WTC11 (cell line): Measurements from ENCODE around the gene CEP250. TPM values are rescaled to one million over a fixed set of nuclear protein-coding genes. Genes with fewer than 3 reads are reported as not detected.

Experiments used
- ATAC-seq: fragments of 200-7000 bp; cut with Tn5 transposase; 2 replicates; pipeline ENCODE4 v1.10.0; 2021; ENCODE audit warnings: mild to moderate bottlenecking, moderate library complexity
- CTCF ChIA-PET: fragments of 300-600 bp; sonication (Branson Sonifier 250); formaldehyde crosslinking; loops from one replicate; lab custom pipeline; 2021; ENCODE audit warnings: antibody characterized with exemption; lab: Charles Lee
- POLR2A ChIA-PET: fragments of 350-600 bp; sonication (Branson Sonifier 250); formaldehyde crosslinking; loops from one replicate; lab custom pipeline; 2021; ENCODE audit warnings: antibody characterized with exemption; lab: Charles Lee
- DNase-seq: peaks from one replicate; pipeline ENCODE4 v3.0.0; 2021; ENCODE audit warnings: low spot score
- H3K27ac Mint-ChIP-seq: 2 replicates; pipeline ENCODE4 v1.8.0; 2021; ENCODE audit warnings: mixed read lengths
- H3K27me3 Mint-ChIP-seq: 2 replicates; pipeline ENCODE4 v1.8.0; 2021; ENCODE audit warnings: low read depth, mild to moderate bottlenecking, moderate library complexity, mixed read lengths
- H3K36me3 Mint-ChIP-seq: 2 replicates; pipeline ENCODE4 v1.8.0; 2021; ENCODE audit warnings: mixed read lengths
- H3K4me1 Mint-ChIP-seq: 2 replicates; pipeline ENCODE4 v1.8.0; 2022; ENCODE audit warnings: mixed read lengths
- H3K4me3 Mint-ChIP-seq: 2 replicates; pipeline ENCODE4 v1.8.0; 2021; ENCODE audit warnings: mild to moderate bottlenecking, moderate library complexity, mixed read lengths
- H3K9me3 Mint-ChIP-seq: 2 replicates; pipeline ENCODE4 v1.8.0; 2021; ENCODE audit warnings: mixed read lengths
- CREB1 ChIP-seq: sonication (generic); formaldehyde crosslinking; IDR thresholded peaks from 2 replicates; pipeline ENCODE4 v1.8.0; 2023; ENCODE audit warnings: mild to moderate bottlenecking, missing genetic modification reagents
- ETV6 ChIP-seq: sonication (generic); formaldehyde crosslinking; IDR thresholded peaks from 2 replicates; pipeline ENCODE4 v1.8.1; 2022; ENCODE audit warnings: mild to moderate bottlenecking, missing genetic modification reagents
- FOXJ3 ChIP-seq: sonication (generic); formaldehyde crosslinking; IDR thresholded peaks from 2 replicates; pipeline ENCODE4 v1.9.0; 2021; ENCODE audit warnings: missing genetic modification reagents, mild to moderate bottlenecking, borderline replicate concordance
- JAZF1 ChIP-seq: fragments of 250-450 bp; sonication (Bioruptor Pico); IDR thresholded peaks from 2 replicates; pipeline ENCODE4 v1.9.0; 2021; ENCODE audit warnings: moderate library complexity, mild to moderate bottlenecking, inconsistent platforms
- NFYB ChIP-seq: sonication (generic); formaldehyde crosslinking; conservative IDR thresholded peaks from 2 replicates; pipeline ENCODE4 v1.8.0; 2022; ENCODE audit warnings: low read depth, missing genetic modification reagents
- SOX15 ChIP-seq: fragments of 250-450 bp; sonication (Bioruptor Pico); IDR thresholded peaks from 2 replicates; pipeline ENCODE4 v1.9.0; 2021; ENCODE audit warnings: mild to moderate bottlenecking
- SP1 ChIP-seq: sonication (generic); formaldehyde crosslinking; conservative IDR thresholded peaks from 2 replicates; pipeline ENCODE4 v1.8.1; 2022; ENCODE audit warnings: missing genetic modification reagents
- TCF7 ChIP-seq: sonication (generic); formaldehyde crosslinking; IDR thresholded peaks from 2 replicates; pipeline ENCODE4 v1.8.0; 2022; ENCODE audit warnings: mild to moderate bottlenecking, low read depth, missing genetic modification reagents, moderate library complexity
- TEAD1 ChIP-seq: sonication (generic); formaldehyde crosslinking; IDR thresholded peaks from 2 replicates; pipeline ENCODE4 v1.8.0; 2022; ENCODE audit warnings: mild to moderate bottlenecking, missing genetic modification reagents
- ZNF121 ChIP-seq: sonication (generic); formaldehyde crosslinking; IDR thresholded peaks from 2 replicates; pipeline ENCODE4 v1.8.0; 2023; ENCODE audit warnings: missing genetic modification reagents
- ZNF317 ChIP-seq: sonication (generic); formaldehyde crosslinking; IDR thresholded peaks from 2 replicates; pipeline ENCODE4 v1.8.1; 2023; ENCODE audit warnings: low read depth, mild to moderate bottlenecking, moderate library complexity, missing genetic modification reagents, borderline replicate concordance
- ZNF396 ChIP-seq: fragments of 250-450 bp; sonication (Bioruptor Pico); IDR thresholded peaks from 2 replicates; pipeline ENCODE4 v1.8.0; 2021; ENCODE audit warnings: mild to moderate bottlenecking, moderate library complexity, borderline replicate concordance
- ZNF671 ChIP-seq: fragments of 250-450 bp; sonication (Bioruptor Pico); IDR thresholded peaks from 2 replicates; pipeline ENCODE4 v1.8.0; 2021; ENCODE audit warnings: mild to moderate bottlenecking
- total RNA-seq: library from RNA; stranded (reverse); gene quantifications from 3 replicates; pipeline ENCODE4 v1.2.3, GENCODE V29; 2021
- TF ChIP-seq, protein P1 (sequence below): sonication (generic); formaldehyde crosslinking; IDR thresholded peaks from 2 replicates; pipeline ENCODE4 v1.8.1; 2023; ENCODE audit warnings: mild to moderate bottlenecking, missing genetic modification reagents, moderate library complexity
- TF ChIP-seq, protein P2 (sequence below): sonication (generic); formaldehyde crosslinking; IDR thresholded peaks from 2 replicates; pipeline ENCODE4 v1.8.1; 2023; ENCODE audit warnings: mild to moderate bottlenecking, moderate library complexity, missing genetic modification reagents
- TF ChIP-seq, protein P3 (sequence below): fragments of 250-450 bp; sonication (Bioruptor Pico); IDR thresholded peaks from 2 replicates; pipeline ENCODE4 v1.9.0; 2021; ENCODE audit warnings: mild to moderate bottlenecking, borderline replicate concordance
- TF ChIP-seq, protein P4 (sequence below): fragments of 250-450 bp; sonication (Bioruptor Pico); IDR thresholded peaks from 2 replicates; pipeline ENCODE4 v1.9.0; 2021; ENCODE audit warnings: mild to moderate bottlenecking
- TF ChIP-seq, protein P5 (sequence below): sonication (generic); formaldehyde crosslinking; IDR thresholded peaks from 2 replicates; pipeline ENCODE4 v1.8.0; 2022; ENCODE audit warnings: mild to moderate bottlenecking, missing genetic modification reagents
- TF ChIP-seq, protein P6 (sequence below): sonication (generic); formaldehyde crosslinking; IDR thresholded peaks from 2 replicates; pipeline ENCODE4 v1.8.0; 2023; ENCODE audit warnings: missing genetic modification reagents
- TF ChIP-seq, protein P7 (sequence below): sonication (generic); formaldehyde crosslinking; IDR thresholded peaks from 2 replicates; pipeline ENCODE4 v1.8.1; 2022; ENCODE audit warnings: mild to moderate bottlenecking, moderate library complexity, missing genetic modification reagents
- TF ChIP-seq, protein P8 (sequence below): sonication (generic); formaldehyde crosslinking; IDR thresholded peaks from 2 replicates; pipeline ENCODE4 v1.8.1; 2023; ENCODE audit warnings: mild to moderate bottlenecking, missing genetic modification reagents

CEP250 gene
- total RNA-seq, 1 experiment from 2014 or later, result 63.1 TPM

DNA sequence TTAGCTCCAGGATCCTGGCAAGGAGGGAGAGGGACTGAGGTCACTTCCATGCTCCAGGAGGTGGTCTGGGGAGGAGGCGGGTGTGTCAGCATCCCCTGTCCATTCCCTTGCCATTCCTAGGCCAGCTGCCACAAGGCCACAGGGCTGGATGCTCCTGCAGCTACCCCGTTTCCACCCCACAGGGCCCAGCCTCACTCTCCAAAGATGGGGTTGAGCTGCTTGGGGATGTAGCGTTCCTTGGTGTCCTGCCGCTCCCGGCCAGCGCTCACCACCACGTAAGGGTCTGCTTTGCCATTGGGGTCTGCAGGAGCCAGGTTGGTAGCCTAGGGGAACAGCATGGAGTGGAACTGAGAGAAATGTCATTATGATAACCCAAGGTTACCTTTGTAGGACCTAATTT lies 109.5 kb downstream of the CEP250 start:
- CTCF ChIA-PET, result interaction anchor here (0.7 to 1.4 kb wide), 2 partner anchors 40 to 54 kb away, joined by 3 read pairs; no protein-coding TSS in a partner anchor
- ATAC-seq, result no peak

DNA sequence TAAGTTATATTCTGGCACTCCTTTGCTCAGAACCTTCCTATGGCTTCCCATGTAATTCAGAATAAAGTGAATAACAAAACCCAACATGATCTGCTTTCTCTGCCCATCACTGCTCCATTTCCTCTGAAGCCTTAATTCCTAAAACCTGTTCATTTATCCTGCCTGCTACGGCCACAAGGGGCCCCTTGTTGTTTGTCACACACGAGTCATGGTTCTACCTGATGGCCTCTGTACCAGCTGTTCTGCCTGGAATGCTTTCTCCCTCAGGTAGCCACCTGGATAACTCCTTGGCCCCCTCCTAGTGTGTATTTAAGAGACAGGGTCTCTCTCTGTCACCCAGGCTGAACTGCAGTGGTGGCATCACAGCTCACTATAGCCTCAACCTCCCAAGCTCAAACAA lies 113.2 kb downstream of the CEP250 start:
- H3K4me3 Mint-ChIP-seq, result no peak overlapping the region
- DNase-seq, result peak; percentile 44
- H3K9me3 Mint-ChIP-seq, result peaks cover 6% of the 10 kb centered on the region
- ATAC-seq, result peak; percentile 95
- no peaks in the 10 kb centered on the region for H3K4me1 Mint-ChIP-seq
- peaks cover 8% of the 10 kb centered on the region for H3K27me3 Mint-ChIP-seq
- CTCF ChIA-PET, result interaction anchor here (0.6 to 2.1 kb wide), 12 partner anchors 10 to 422 kb away, joined by 3 to 12 read pairs (median 4); partner anchors contain the start of genes NFS1, ROMO1 and SPAG4
- H3K36me3 Mint-ChIP-seq, result peaks cover 3% of the 10 kb centered on the region; the same call in 1 of the 2 replicates
- no peak overlapping the region; the same call in 1 of the 2 replicates for H3K27ac Mint-ChIP-seq
- POLR2A ChIA-PET, result interaction anchor here (0.5 kb wide), 1 partner anchor 119 kb away, joined by 3 read pairs; no protein-coding TSS in a partner anchor
- TF ChIP-seq ZNF317, result no peak
- TF ChIP-seq, protein P1, sequence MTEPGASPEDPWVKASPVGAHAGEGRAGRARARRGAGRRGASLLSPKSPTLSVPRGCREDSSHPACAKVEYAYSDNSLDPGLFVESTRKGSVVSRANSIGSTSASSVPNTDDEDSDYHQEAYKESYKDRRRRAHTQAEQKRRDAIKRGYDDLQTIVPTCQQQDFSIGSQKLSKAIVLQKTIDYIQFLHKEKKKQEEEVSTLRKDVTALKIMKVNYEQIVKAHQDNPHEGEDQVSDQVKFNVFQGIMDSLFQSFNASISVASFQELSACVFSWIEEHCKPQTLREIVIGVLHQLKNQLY (CRISPR knock-in tag), result no peak
- no peak for TF ChIP-seq JAZF1 (CRISPR knock-in tag)
- TF ChIP-seq TCF7 (CRISPR knock-in tag), result no peak
- no peak for TF ChIP-seq CREB1 (CRISPR knock-in tag)
- TF ChIP-seq, protein P2, sequence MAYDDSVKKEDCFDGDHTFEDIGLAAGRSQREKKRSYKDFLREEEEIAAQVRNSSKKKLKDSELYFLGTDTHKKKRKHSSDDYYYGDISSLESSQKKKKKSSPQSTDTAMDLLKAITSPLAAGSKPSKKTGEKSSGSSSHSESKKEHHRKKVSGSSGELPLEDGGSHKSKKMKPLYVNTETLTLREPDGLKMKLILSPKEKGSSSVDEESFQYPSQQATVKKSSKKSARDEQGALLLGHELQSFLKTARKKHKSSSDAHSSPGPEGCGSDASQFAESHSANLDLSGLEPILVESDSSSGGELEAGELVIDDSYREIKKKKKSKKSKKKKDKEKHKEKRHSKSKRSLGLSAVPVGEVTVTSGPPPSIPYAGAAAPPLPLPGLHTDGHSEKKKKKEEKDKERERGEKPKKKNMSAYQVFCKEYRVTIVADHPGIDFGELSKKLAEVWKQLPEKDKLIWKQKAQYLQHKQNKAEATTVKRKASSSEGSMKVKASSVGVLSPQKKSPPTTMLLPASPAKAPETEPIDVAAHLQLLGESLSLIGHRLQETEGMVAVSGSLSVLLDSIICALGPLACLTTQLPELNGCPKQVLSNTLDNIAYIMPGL (CRISPR knock-in tag), result no peak
- TF ChIP-seq, protein P3, sequence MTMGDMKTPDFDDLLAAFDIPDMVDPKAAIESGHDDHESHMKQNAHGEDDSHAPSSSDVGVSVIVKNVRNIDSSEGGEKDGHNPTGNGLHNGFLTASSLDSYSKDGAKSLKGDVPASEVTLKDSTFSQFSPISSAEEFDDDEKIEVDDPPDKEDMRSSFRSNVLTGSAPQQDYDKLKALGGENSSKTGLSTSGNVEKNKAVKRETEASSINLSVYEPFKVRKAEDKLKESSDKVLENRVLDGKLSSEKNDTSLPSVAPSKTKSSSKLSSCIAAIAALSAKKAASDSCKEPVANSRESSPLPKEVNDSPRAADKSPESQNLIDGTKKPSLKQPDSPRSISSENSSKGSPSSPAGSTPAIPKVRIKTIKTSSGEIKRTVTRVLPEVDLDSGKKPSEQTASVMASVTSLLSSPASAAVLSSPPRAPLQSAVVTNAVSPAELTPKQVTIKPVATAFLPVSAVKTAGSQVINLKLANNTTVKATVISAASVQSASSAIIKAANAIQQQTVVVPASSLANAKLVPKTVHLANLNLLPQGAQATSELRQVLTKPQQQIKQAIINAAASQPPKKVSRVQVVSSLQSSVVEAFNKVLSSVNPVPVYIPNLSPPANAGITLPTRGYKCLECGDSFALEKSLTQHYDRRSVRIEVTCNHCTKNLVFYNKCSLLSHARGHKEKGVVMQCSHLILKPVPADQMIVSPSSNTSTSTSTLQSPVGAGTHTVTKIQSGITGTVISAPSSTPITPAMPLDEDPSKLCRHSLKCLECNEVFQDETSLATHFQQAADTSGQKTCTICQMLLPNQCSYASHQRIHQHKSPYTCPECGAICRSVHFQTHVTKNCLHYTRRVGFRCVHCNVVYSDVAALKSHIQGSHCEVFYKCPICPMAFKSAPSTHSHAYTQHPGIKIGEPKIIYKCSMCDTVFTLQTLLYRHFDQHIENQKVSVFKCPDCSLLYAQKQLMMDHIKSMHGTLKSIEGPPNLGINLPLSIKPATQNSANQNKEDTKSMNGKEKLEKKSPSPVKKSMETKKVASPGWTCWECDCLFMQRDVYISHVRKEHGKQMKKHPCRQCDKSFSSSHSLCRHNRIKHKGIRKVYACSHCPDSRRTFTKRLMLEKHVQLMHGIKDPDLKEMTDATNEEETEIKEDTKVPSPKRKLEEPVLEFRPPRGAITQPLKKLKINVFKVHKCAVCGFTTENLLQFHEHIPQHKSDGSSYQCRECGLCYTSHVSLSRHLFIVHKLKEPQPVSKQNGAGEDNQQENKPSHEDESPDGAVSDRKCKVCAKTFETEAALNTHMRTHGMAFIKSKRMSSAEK, result no peak

More for the DNA sequence above, 109.5 kb downstream of the CEP250 start:
- POLR2A ChIA-PET, result interaction anchor here (0.6 kb wide), 1 partner anchor 33 kb away, joined by 3 read pairs; no protein-coding TSS in a partner anchor
- DNase-seq, result no peak
- H3K27ac Mint-ChIP-seq, result no peak overlapping the region
- no peak overlapping the region for H3K4me3 Mint-ChIP-seq
- no peaks in the 10 kb centered on the region for H3K27me3 Mint-ChIP-seq
- no peaks in the 10 kb centered on the region for H3K9me3 Mint-ChIP-seq
- H3K36me3 Mint-ChIP-seq, result no peaks in the 10 kb centered on the region
- TF ChIP-seq NFYB (CRISPR knock-in tag) (no peak), SOX15 (CRISPR knock-in tag) (no peak), ETV6 (CRISPR knock-in tag) (no peak), FOXJ3 (CRISPR knock-in tag) (no peak), TEAD1 (CRISPR knock-in tag) (no peak), ZNF396 (CRISPR knock-in tag) (no peak), SP1 (CRISPR knock-in tag) (no peak), ZNF121 (CRISPR knock-in tag) (no peak), ZNF671 (CRISPR knock-in tag) (no peak)
- TF ChIP-seq, protein P4, sequence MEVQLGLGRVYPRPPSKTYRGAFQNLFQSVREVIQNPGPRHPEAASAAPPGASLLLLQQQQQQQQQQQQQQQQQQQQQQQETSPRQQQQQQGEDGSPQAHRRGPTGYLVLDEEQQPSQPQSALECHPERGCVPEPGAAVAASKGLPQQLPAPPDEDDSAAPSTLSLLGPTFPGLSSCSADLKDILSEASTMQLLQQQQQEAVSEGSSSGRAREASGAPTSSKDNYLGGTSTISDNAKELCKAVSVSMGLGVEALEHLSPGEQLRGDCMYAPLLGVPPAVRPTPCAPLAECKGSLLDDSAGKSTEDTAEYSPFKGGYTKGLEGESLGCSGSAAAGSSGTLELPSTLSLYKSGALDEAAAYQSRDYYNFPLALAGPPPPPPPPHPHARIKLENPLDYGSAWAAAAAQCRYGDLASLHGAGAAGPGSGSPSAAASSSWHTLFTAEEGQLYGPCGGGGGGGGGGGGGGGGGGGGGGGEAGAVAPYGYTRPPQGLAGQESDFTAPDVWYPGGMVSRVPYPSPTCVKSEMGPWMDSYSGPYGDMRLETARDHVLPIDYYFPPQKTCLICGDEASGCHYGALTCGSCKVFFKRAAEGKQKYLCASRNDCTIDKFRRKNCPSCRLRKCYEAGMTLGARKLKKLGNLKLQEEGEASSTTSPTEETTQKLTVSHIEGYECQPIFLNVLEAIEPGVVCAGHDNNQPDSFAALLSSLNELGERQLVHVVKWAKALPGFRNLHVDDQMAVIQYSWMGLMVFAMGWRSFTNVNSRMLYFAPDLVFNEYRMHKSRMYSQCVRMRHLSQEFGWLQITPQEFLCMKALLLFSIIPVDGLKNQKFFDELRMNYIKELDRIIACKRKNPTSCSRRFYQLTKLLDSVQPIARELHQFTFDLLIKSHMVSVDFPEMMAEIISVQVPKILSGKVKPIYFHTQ, result no peak
- TF ChIP-seq, protein P5, sequence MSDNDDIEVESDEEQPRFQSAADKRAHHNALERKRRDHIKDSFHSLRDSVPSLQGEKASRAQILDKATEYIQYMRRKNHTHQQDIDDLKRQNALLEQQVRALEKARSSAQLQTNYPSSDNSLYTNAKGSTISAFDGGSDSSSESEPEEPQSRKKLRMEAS (CRISPR knock-in tag), result no peak
- TF ChIP-seq, protein P6, sequence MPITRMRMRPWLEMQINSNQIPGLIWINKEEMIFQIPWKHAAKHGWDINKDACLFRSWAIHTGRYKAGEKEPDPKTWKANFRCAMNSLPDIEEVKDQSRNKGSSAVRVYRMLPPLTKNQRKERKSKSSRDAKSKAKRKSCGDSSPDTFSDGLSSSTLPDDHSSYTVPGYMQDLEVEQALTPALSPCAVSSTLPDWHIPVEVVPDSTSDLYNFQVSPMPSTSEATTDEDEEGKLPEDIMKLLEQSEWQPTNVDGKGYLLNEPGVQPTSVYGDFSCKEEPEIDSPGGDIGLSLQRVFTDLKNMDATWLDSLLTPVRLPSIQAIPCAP, result no peak
- TF ChIP-seq, protein P7, sequence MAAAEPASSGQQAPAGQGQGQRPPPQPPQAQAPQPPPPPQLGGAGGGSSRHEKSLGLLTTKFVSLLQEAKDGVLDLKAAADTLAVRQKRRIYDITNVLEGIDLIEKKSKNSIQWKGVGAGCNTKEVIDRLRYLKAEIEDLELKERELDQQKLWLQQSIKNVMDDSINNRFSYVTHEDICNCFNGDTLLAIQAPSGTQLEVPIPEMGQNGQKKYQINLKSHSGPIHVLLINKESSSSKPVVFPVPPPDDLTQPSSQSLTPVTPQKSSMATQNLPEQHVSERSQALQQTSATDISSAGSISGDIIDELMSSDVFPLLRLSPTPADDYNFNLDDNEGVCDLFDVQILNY, result no peak
- TF ChIP-seq, protein P8, sequence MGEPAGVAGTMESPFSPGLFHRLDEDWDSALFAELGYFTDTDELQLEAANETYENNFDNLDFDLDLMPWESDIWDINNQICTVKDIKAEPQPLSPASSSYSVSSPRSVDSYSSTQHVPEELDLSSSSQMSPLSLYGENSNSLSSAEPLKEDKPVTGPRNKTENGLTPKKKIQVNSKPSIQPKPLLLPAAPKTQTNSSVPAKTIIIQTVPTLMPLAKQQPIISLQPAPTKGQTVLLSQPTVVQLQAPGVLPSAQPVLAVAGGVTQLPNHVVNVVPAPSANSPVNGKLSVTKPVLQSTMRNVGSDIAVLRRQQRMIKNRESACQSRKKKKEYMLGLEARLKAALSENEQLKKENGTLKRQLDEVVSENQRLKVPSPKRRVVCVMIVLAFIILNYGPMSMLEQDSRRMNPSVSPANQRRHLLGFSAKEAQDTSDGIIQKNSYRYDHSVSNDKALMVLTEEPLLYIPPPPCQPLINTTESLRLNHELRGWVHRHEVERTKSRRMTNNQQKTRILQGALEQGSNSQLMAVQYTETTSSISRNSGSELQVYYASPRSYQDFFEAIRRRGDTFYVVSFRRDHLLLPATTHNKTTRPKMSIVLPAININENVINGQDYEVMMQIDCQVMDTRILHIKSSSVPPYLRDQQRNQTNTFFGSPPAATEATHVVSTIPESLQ (CRISPR knock-in tag), result no peak
- peaks cover 11% of the 10 kb centered on the region; the same call in 1 of the 2 replicates for H3K4me1 Mint-ChIP-seq
